Activated naive CD4-positive, alpha-beta T cell treated with anti-CD3 and anti-CD28 coated beads for 36 hours (primary cell): ENCODE data around the gene TRIM56. TPM values are rescaled to one million over a fixed set of nuclear protein-coding genes. Genes with fewer than 3 reads are reported as not detected.
"Not testable (repeated sequence)": the region's sequence is repeated elsewhere in the genome, so short reads cannot be mapped to it uniquely, and the experiment has no call there.

Source experiments
- CTCF ChIA-PET: fragments of 350-600 bp; sonication (Branson Sonifier 250); formaldehyde crosslinking; loops from one replicate; lab custom pipeline; 2021; ENCODE audit warnings: antibody characterized with exemption; lab: Charles Lee
- DNase-seq: peaks from one replicate; pipeline ENCODE4 v3.0.0-alpha.2; 2020
- H3K27ac Mint-ChIP-seq: one replicate; pipeline ENCODE4 v1.8.0; 2021; ENCODE audit warnings: mild to moderate bottlenecking, mixed read lengths
- H3K27me3 Mint-ChIP-seq: one replicate; pipeline ENCODE4 v1.8.0; 2021; ENCODE audit warnings: low read depth, mixed read lengths
- H3K36me3 Mint-ChIP-seq: one replicate; pipeline ENCODE4 v1.8.0; 2021; ENCODE audit warnings: low read depth, mixed read lengths
- H3K4me1 Mint-ChIP-seq: one replicate; pipeline ENCODE4 v1.8.0; 2021; ENCODE audit warnings: low read depth, mixed read lengths
- H3K4me3 Mint-ChIP-seq: one replicate; pipeline ENCODE4 v1.8.0; 2021; ENCODE audit warnings: mild to moderate bottlenecking, moderate library complexity, mixed read lengths
- H3K9me3 Mint-ChIP-seq: one replicate; pipeline ENCODE4 v1.8.0; 2021; ENCODE audit warnings: mixed read lengths
- intact Hi-C: fragments of 100-400 bp; cut with micrococcal nuclease; formaldehyde crosslinking; loops from one replicate; pipeline ENCODE4 v1.15.1; 2023
- total RNA-seq, 2 experiments: library from RNA; stranded (reverse); gene quantifications; one replicate each; pipeline ENCODE4 v1.2.3, GENCODE V29; 2021

The TRIM56 gene
- total RNA-seq, 2 experiments from 2014 or later, result 41.4 to 41.7 TPM

DNA sequence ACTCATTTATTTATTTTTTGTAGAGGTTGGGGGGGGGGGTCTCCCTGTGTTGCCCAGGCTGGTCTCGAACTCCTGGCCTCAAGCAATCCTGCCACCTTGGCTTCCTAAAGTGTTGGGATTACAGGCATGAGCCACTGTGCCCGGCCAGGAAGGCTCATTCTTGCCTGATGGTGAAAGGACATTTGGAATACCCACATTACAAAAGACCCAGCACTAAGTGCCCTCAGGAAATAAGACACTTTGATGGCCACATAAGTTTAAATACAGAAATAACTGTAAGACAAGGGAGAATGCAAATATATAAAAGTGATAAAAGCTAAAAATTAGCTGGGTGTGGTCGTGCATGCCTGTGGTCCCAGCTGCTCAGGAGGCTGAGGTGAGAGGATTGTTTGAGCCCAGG is 33.6 kb downstream of the TRIM56 start:
- Mint-ChIP-seq H3K27ac (no peak overlapping the region), H3K27me3 (peaks cover 28% of the 10 kb centered on the region), H3K4me1 (peaks cover 10% of the 10 kb centered on the region), H3K9me3 (no peaks in the 10 kb centered on the region), H3K4me3 (no peak overlapping the region), H3K36me3 (no peaks in the 10 kb centered on the region)
- CTCF ChIA-PET, result interaction anchor here (0.6 kb wide), 1 partner anchor 17 kb away, joined by 3 read pairs; no protein-coding TSS in a partner anchor
- intact Hi-C loops, result no loop called here
- DNase-seq, result no peak

DNA sequence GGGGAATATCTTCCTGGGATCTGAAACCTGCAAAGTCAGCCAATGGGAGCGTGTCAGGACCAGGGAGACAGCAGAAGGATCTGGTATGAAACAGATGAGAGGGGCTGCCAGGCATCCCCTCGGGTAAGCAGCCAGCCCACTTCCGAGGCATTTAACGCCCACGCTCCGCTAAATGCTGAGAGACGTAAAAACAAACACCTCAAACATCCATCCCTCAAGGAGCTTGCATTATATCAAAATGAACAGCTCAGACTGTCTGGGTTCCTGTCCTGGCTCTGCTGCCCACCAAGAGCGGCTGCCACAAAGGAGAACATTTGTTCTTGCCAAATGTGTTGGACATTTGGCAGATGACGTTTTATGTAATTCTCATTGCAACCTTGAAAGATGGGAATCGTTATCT is 34.6 kb downstream of the TRIM56 start:
- intact Hi-C loops, result no loop called here
- H3K27me3 Mint-ChIP-seq, result peaks cover 32% of the 10 kb centered on the region
- no peak overlapping the region for H3K4me3 Mint-ChIP-seq
- H3K36me3 Mint-ChIP-seq, result no peaks in the 10 kb centered on the region
- no peak overlapping the region for H3K27ac Mint-ChIP-seq
- CTCF ChIA-PET, result interaction anchor here (0.7 to 1.5 kb wide), 2 partner anchors 10 to 24 kb away, joined by 3 to 5 read pairs; no protein-coding TSS in a partner anchor
- H3K4me1 Mint-ChIP-seq, result peaks cover 15% of the 10 kb centered on the region
- DNase-seq, result no peak
- H3K9me3 Mint-ChIP-seq, result no peaks in the 10 kb centered on the region

DNA sequence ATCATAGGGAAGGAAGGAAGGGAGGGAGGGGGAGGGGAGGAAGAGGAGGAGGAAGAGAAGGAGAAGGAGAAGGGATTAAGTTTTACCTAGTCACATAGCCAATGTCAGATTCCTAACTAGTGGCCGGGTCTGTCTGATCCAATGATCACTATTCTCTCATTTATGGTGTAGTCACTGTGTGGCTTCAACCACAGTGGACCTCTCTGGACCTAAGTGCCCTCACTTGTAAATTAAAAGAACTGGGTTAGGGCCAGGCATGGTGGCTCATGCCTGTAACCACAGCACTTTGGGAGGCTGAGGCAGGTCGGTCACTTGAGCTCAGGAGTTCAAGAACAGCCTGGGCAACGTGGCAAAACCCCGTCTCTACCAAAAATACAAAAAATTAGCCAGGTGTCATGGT is 35.0 kb downstream of the TRIM56 start:
- CTCF ChIA-PET, result interaction anchor here (0.7 to 1.5 kb wide), 2 partner anchors 24 to 162 kb away, joined by 3 to 5 read pairs; no protein-coding TSS in a partner anchor
- no peaks in the 10 kb centered on the region for H3K36me3 Mint-ChIP-seq
- no peak overlapping the region for H3K27ac Mint-ChIP-seq
- H3K4me3 Mint-ChIP-seq, result no peak overlapping the region
- H3K9me3 Mint-ChIP-seq, result no peaks in the 10 kb centered on the region
- H3K27me3 Mint-ChIP-seq, result peaks cover 35% of the 10 kb centered on the region
- H3K4me1 Mint-ChIP-seq, result peaks cover 18% of the 10 kb centered on the region
- intact Hi-C loops, result no loop called here
- DNase-seq, result no peak

DNA sequence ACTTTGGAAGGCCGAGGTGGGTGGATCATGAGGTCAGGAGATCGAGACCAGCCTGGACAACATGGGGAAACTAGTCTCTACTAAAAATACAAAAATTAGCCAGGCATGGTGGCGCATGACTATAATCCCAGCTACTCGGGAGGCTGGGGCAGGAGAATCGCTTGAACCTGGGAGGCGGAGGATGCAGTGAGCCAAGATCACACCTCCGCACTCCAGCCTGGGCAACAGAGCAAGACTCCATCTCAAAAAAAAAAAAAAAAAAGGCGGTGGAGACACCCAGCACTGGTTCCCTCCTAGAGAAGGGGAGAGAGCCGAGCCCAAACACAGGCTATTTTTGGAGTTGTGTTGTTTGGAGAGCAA is 36.3 kb downstream of the TRIM56 start:
- intact Hi-C loops, H3K27ac Mint-ChIP-seq, DNase-seq, H3K36me3 Mint-ChIP-seq, H3K9me3 Mint-ChIP-seq: not testable (repeated sequence)
- H3K27me3 Mint-ChIP-seq, result peaks cover 45% of the 10 kb centered on the region
- H3K4me1 Mint-ChIP-seq, result peaks cover 27% of the 10 kb centered on the region
- H3K4me3 Mint-ChIP-seq, result peak overlapping the region; percentile 58
- CTCF ChIA-PET, result interaction anchor here (0.6 kb wide), 1 partner anchor 17 kb away, joined by 3 read pairs; no protein-coding TSS in a partner anchor

DNA sequence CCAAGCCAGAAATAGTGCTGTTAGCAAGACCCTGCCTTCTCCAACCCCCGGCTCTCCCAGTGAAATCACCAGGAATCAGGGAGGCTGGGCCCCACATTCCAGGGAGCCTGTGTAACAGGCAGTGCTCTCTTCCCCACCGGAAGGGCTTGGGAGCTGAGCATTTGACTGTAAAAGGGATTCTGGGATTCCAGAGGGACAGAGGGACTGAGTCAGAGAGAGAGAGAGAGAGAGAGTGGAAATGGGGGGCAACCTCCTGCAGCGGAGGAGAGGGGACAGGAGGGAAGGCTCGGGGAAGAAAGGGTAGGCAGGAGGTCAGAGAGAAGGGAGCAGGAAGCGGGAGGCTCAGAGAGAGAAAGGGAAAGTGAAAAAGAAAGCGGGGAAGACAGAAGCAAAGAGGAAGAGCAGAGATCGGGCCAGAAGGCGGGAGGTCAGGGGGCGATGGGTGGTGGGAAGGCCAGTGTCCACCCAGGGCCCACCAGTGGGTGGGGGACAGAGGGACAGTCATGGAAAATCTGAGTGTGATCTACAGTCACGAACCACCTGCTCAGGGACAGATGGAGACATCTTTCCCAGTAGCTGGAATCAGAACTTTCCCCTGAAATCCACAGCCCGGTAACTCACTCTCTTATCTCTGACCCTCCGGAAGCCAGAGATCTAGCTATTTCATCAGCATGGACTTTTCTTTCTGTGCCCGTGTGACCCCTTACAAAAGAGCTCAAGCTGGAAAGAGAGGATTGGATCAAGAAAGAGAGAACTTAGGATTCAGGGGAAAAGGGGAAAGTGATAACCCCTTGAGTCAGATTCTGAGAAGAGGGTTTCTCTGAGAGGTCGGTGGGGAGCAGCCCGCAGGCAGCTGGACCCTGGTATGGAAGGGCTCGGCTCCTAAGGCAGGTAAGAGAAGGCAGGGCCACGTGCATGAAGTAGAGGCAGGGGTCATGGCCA is 37.0 kb downstream of the TRIM56 start:
- intact Hi-C loops, result loop anchor here (2.0 kb wide), 1 partner anchor 17 kb away; no protein-coding TSS in a partner anchor
- no peak overlapping the region for H3K27ac Mint-ChIP-seq
- DNase-seq, result no peak

DNA sequence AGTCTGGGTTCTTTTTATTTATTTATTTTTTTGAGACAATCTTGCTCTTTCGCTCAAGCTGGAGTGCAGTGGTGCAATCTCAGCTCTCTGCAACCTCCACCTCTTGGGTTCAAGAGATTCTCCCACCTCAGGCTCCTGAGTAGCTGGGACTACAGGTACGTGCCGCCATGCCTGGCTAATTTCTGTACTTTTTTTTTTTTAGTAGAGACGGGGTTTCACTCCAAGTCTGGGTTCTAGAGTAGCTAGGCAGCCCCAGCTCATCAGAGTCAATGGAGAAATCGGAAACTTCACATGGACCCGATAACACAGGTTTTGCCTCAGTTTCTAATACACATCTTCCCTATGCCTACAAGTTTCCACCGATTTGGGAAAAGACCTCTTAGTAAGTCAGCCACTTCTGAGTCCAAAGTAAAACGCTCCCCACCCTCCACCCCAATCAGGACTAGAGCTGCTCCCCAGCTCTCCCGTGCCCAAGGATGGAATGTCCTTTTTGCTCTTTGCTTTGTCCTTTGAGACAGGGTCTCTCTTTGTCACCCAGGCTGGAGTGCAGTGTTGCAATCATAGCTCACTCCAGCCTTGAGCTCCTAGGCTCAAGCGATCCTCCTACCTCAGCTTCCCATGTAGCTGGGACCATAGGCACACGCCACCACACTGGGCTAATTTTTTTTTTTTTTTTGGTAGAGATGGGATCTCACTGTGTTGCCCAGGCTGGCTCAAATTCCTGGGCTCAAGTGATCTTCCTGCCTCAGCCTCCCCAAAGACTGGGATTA is 37.8 kb downstream of the TRIM56 start:
- Mint-ChIP-seq H3K27me3 (peaks cover 56% of the 10 kb centered on the region), H3K9me3 (no peaks in the 10 kb centered on the region), H3K27ac (no peak overlapping the region), H3K36me3 (no peaks in the 10 kb centered on the region), H3K4me3 (no peak overlapping the region), H3K4me1 (peaks cover 35% of the 10 kb centered on the region)
- intact Hi-C loops, result loop anchor here (2.0 kb wide), 1 partner anchor 16 kb away; no protein-coding TSS in a partner anchor
- DNase-seq, result no peak
- CTCF ChIA-PET, result interaction anchor here (0.7 to 4.1 kb wide), 8 partner anchors 11 to 417 kb away, joined by 3 to 20 read pairs (median 4); partner anchors contain the start of gene POP7

More for the DNA sequence above, 37.0 kb downstream of the TRIM56 start:
- CTCF ChIA-PET, result interaction anchor here (0.6 to 4.1 kb wide), 7 partner anchors 12 to 417 kb away, joined by 3 to 20 read pairs (median 4); partner anchors contain the start of gene POP7
- Mint-ChIP-seq H3K4me1 (peaks cover 34% of the 10 kb centered on the region), H3K36me3 (no peaks in the 10 kb centered on the region), H3K4me3 (peak overlapping the region; percentile 58), H3K27me3 (peaks cover 51% of the 10 kb centered on the region), H3K9me3 (no peaks in the 10 kb centered on the region)

DNA sequence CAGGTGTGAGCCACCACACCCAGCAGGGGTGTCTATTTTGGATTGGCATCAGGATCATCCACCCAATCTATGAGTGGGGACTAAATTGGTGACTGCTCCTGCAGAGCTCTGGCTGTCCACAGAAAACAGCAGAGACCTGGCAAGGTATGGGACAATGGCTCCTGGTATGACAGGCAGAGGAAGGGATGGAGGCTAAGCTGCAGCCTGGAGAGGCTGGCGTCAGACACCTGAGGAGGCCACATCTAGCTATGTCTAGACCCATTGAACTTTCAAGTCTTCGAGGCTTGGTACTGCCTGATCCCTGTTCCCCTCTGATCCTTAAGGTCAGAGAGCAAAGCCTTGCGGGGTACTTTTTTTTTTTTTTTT is 38.4 kb downstream of the TRIM56 start:
- CTCF ChIA-PET, result interaction anchor here (0.7 to 4.1 kb wide), 5 partner anchors 21 to 192 kb away, joined by 3 to 20 read pairs (median 6); no protein-coding TSS in a partner anchor
- H3K9me3 Mint-ChIP-seq, result no peaks in the 10 kb centered on the region
- H3K4me1 Mint-ChIP-seq, result peaks cover 35% of the 10 kb centered on the region
- H3K4me3 Mint-ChIP-seq, result no peak overlapping the region
- H3K36me3 Mint-ChIP-seq, result no peaks in the 10 kb centered on the region
- no peak overlapping the region for H3K27ac Mint-ChIP-seq
- no peak for DNase-seq
- intact Hi-C loops, result loop anchor here (2.0 kb wide), 1 partner anchor 15 kb away; no protein-coding TSS in a partner anchor
- H3K27me3 Mint-ChIP-seq, result peaks cover 56% of the 10 kb centered on the region

DNA sequence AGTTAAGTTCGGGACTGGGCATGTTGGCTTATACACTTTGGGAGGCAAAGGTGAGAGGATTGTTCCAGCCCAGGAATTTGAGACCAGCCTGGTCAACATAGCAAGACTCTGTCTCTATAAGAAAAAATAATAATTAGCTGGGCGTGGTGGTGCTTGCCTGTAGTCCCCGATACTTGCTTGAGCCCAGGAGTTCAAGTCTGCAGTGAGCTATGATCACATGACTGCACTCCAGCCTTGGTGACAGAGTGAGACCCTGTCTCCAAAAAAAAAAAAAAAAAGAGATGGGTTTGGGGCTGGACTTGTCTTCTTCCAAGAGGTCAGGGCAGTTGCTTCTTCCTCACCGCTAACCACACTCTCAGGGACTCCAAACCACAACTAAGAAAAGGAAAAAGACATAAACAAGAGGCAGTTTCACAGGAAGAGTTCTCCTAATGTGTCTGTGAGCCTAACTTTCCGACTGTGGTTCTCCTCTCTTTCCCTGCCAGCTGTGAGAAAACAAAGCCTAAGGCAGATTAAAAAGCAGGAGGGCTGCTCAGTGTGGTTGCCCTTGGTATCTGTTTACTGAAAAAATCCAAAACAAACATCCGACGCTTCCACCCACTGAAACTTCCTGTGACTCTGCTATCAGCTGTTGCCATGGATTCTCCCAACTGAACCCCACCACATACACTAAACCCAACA is 39.2 kb downstream of the TRIM56 start:
- Mint-ChIP-seq H3K27ac (no peak overlapping the region), H3K9me3 (no peaks in the 10 kb centered on the region), H3K27me3 (peaks cover 53% of the 10 kb centered on the region), H3K36me3 (no peaks in the 10 kb centered on the region), H3K4me3 (no peak overlapping the region), H3K4me1 (peaks cover 35% of the 10 kb centered on the region)
- CTCF ChIA-PET, result interaction anchor here (0.6 to 4.1 kb wide), 3 partner anchors 20 to 150 kb away, joined by 3 to 20 read pairs (median 3); no protein-coding TSS in a partner anchor
- DNase-seq, result no peak
- intact Hi-C loops, result no loop called here

DNA sequence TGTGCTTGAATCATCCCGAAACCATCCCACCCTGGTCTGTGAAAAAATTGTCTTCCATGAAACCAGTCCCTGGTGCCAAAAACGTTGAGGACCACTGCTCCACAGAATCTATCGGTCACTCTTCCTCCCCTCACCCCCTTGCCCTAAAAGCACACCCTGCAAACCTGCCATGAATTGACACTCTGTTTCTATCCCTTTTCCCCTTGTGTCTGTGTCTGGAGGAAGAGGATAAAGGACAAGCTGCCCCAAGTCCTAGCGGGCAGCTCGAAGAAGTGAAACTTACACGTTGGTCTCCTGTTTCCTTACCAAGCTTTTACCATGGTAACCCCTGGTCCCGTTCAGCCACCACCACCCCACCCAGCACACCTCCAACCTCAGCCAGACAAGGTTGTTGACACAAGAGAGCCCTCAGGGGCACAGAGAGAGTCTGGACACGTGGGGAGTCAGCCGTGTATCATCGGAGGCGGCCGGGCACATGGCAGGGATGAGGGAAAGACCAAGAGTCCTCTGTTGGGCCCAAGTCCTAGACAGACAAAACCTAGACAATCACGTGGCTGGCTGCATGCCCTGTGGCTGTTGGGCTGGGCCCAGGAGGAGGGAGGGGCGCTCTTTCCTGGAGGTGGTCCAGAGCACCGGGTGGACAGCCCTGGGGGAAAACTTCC is 40.8 kb downstream of the TRIM56 start:
- intact Hi-C loops, result no loop called here
- H3K27me3 Mint-ChIP-seq, result peaks cover 48% of the 10 kb centered on the region
- no peak for DNase-seq
- H3K4me3 Mint-ChIP-seq, result no peak overlapping the region
- H3K9me3 Mint-ChIP-seq, result no peaks in the 10 kb centered on the region
- CTCF ChIA-PET, result interaction anchor here (0.8 to 4.1 kb wide), 3 partner anchors 18 to 98 kb away, joined by 3 to 20 read pairs (median 3); no protein-coding TSS in a partner anchor
- no peaks in the 10 kb centered on the region for H3K36me3 Mint-ChIP-seq
- peaks cover 35% of the 10 kb centered on the region for H3K4me1 Mint-ChIP-seq
- H3K27ac Mint-ChIP-seq, result no peak overlapping the region

DNA sequence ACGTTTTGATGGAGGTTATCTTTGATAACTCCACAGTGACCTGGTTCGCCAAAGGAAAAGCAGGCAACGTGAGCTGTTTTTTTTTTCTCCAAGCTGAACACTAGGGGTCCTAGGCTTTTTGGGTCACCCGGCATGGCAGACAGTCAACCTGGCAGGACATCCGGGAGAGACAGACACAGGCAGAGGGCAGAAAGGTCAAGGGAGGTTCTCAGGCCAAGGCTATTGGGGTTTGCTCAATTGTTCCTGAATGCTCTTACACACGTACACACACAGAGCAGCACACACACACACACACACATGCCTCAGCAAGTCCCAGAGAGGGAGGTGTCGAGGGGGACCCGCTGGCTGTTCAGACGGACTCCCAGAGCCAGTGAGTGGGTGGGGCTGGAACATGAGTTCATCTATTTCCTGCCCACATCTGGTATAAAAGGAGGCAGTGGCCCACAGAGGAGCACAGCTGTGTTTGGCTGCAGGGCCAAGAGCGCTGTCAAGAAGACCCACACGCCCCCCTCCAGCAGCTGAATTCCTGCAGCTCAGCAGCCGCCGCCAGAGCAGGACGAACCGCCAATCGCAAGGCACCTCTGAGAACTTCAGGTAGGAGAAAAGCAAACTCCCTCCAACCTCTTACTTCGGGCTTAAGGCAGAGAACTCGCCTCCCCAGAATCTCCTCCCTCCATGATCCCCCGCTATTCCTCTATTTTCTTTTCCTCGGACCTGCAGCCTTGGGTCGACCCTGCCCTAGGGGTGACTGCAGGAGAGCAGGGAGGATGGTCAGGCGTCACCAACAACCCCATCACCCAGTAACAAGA is 41.6 kb downstream of the TRIM56 start, which contains the start of gene SERPINE1:
SERPINE1 (plus strand) TSS at position 454 of the 809 bp plus-strand sequence. CDS start 1,290 bp downstream, outside the sequence.
- CTCF ChIA-PET, result interaction anchor here (0.5 to 4.1 kb wide), 2 partner anchors 18 to 48 kb away, joined by 4 to 20 read pairs; no protein-coding TSS in a partner anchor
- DNase-seq, result peak; percentile 61
- Mint-ChIP-seq H3K36me3 (no peaks in the 10 kb centered on the region), H3K27me3 (peaks cover 47% of the 10 kb centered on the region), H3K4me3 (peak within 1 kb of the TSS; percentile 45), H3K27ac (no peak within 1 kb of the TSS), H3K4me1 (peaks cover 35% of the 10 kb centered on the region), H3K9me3 (no peaks in the 10 kb centered on the region)
- intact Hi-C loops, result loop anchor here (1.0 kb wide), 1 partner anchor 11 kb away; no protein-coding TSS in a partner anchor
